Hematopoietic multipotent progenitor cell treated with erythropoietin and hydrocortisone succinate and interleukin-3 and kit ligand, for 8 days (in vitro differentiated cells): ENCODE results near the gene PRKAG3.
A peak's percentile ranks its signal among the peaks of the same experiment; 100 is the strongest.
"Not testable (repeated sequence)": the region's sequence is repeated elsewhere in the genome, so short reads cannot be mapped to it uniquely, and the experiment has no call there.

ENCODE experiments used
- DNase-seq: peaks from one replicate; pipeline ENCODE4 v3.0.0-alpha.2; 2015

PRKAG3 gene

DNA sequence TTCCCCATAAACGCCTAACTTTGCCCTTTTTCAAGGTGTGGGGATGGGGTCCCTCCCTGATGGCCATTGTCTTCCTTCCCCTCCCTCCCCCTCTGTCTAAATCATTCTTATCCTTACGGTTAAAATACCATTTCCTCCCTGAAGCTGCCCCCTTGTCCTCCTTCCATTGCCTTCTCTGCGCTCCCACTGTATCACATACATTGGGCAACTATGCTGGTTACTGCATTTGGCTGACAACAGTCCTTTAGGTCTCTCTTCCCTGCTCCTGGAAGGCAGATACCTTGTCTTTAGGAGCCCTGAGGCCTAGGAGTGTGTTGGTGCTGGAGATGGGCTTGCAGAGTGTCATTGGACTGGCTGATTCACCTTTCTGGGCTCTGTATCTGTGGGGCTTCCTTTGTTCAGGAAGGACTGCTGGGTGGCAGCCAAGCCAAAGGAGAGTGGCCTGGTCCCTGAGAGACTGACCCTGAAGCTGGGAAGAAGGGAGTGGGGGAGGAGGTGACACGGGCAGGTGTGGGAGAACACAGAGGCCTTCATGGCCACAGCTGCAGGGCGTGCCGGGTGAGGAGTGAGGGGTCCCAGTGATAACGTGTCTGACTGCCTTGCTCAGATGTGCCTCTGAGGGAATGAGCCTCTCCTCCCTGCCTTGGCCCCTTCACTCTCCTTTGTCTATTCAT, 30.2 kb upstream of the PRKAG3 start:
- no peak for DNase-seq

DNA sequence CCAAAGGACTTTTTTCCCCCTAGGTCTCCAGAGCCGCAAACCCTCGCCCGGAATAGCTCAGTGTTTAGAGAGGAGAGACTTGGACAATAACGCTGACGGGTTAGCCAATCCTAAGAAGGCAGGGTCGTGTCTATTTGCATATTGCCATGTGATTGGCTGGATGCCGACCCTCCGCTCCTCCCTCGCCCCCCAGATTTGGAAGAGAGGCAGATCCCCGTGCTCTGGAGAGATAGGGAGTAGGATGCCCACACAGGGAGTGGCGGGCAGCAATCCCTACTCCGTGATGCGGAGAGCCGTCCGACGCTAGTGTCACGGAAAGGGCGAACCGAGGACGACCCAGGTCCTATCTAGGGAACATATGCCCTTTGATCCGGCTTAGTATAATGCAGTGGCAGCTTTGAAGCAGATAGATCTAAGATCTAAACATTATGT, 29.4 kb upstream of the PRKAG3 start:
- peak; percentile 79 for DNase-seq

DNA sequence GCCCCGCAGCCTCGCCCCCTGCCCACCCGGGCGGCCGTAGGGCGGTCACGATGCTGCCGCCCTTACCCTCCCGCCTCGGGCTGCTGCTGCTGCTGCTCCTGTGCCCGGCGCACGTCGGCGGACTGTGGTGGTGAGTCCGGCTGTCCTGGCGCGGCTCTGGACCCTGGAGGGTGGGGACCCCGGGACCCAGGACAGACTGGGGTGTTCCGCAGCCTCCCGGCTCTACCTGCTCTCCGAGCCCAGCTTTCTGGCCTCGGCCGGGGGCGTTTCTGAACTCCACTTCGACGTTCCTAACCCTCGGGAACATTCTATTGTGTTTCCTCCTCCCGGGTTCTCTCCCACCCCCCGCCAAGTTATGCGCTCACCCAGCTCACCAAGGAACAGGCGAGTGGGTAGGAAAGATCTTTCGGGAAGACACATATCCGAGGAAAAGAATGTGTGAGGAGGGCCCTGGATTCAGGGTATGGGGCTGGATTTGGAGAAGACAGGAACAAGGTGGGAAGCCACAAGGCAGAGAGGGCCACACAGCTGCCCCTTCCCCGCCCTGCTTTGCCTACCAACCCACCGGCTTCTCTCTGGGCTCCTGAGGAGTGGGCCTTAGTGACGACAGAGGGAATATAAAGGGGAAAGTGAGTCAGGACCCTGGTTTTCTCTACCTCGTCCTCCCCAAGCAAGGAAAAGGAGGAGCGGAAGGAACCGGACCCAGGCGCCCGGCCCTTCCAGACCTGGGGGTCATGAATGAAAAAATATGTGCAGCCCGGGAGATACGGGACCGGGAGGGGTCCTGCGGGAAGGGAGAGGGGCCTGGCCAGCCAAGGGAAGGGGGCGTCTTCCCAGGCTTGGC, 28.6 kb upstream of the PRKAG3 start:
- DNase-seq: no peak

DNA sequence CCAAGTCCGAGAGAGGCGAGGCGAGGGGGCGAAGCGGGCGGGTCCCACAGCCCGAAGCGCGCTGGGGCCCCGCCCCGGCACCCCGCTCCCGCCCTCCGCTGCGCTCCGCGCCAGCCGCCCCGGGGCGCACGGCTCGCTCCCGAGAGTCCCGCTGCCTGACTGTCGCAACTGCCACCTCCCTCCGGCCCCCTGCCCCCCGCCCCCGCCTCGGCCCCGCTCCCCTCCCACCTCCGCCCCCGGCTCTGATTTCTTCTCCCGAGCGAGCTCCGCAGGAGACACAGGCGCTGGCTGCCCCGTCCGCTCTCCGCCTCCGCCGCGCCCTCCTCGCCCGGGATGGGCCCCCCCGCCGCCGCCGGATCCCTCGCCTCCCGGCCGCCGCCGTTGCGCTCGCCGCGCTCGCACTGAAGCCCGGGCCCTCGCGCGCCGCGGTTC, 28.0 kb upstream of the PRKAG3 start, which contains the start of gene WNT6:
Gene WNT6 (plus strand): TSS at position 250 of the 432 bp plus-strand sequence. CDS start 233 bp downstream, outside the sequence.
- no peak for DNase-seq

DNA sequence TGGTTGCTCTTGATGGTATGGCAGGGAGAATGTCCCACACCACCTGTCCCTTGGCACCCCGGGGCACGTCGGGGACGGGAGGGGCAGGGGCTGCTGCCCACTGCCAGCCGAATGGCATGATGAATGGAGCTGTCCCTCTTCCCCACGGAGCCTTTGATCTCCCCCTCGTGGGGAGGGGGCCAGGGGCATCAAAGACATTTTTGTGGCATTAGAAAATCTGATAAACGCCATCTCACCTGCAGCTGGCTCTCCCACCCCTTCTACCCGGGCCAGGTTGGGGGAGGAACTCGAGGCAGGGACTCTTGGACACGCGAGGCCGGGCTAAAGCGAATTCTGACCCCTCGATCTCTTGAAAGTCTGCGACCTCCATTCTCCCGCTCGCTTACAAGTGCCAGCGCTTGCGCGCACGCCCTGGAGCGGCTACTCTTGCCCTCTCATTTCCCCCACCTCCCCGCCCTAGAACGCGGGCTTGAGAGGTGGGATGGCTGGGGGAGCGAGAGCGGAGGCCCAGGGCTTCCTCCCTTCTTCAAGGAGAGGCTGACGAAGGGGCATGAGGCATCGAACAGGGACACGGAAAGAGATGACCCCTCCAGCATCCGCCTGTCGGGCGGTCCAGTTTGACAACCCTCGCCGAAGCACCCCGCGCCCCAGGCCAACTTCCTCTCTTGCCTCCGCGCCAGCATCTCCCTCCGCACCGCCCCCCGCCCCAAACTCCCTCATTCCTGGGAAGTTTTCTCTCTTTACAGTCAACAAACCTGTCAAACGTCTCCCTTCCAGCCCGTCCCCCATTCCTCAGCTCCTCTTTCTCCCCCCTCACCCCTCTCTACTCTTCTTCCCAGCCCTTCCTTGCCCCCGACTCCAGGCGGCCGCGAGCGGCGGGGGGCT, 27.3 kb upstream of the PRKAG3 start:
- no peak for DNase-seq

DNA sequence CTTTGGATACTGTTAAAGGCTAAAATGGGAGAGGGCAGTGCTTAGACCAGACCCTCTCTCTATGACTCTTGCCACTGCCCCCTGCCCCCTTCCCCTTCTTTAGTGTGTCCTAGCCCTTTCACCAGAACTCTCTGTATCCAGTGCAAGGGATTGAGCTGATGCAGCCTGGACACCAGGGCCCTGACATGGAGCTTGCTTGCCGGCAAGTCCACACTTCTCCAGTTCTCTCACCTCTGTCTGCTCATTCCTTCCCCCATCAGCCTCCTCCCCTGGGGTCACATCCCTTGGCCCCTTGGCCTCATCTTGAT, 26.5 kb upstream of the PRKAG3 start:
- DNase-seq: no peak

DNA sequence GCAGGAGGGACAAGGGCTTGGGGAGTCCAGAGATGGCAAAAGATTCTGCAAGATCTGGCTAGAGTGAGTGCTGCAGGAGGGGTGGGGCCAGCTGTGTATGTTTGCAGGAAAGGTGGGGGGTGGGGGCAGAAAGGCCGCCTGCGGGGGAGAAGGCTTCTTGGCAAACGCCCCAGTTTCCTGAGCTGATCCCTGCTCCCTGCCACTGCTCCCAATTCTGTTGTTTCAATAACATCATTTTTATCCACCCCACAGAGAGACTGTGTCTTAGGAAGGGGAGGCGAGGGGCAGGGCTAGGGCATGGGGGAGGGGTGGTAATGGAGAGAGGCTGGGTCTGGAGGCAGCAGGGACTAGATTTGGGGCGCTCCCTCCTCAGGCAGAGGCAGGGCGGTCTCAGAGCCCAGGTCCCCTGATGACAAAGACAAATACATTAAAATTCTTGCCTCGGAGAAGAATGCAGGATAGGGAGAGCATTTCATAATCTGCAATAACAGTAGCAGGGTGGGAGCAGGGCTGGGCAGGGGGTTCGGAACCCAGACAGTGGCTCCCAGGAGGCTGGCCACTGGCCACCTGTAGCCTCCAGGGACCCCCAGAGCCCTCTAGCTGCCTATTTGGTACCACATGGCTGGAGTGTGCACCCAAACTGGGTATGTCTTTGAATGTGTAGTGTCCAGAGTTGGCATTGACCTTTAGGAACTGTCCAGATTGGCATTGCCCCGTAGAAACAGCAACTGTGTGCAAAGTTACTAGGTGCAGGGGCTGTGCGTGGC, 26.0 kb upstream of the PRKAG3 start:
- no peak for DNase-seq

DNA sequence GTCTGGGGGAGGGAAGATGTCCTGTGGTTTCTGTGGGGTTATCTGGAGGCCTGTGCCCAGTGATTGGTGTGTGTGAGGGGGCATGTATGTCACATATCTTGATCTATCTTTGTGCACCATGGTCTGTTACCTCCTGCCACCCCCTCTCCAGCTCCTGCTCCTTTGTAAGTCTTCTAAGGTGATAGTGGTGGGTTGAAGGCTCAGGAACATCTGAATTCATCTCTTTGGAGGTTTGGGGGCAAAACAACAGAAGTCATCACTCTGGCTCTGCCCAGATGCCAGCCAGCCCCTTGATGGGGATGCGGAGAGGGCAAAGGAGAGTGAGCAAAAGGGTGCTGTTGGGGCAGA, 25.3 kb upstream of the PRKAG3 start:
- no peak for DNase-seq

DNA sequence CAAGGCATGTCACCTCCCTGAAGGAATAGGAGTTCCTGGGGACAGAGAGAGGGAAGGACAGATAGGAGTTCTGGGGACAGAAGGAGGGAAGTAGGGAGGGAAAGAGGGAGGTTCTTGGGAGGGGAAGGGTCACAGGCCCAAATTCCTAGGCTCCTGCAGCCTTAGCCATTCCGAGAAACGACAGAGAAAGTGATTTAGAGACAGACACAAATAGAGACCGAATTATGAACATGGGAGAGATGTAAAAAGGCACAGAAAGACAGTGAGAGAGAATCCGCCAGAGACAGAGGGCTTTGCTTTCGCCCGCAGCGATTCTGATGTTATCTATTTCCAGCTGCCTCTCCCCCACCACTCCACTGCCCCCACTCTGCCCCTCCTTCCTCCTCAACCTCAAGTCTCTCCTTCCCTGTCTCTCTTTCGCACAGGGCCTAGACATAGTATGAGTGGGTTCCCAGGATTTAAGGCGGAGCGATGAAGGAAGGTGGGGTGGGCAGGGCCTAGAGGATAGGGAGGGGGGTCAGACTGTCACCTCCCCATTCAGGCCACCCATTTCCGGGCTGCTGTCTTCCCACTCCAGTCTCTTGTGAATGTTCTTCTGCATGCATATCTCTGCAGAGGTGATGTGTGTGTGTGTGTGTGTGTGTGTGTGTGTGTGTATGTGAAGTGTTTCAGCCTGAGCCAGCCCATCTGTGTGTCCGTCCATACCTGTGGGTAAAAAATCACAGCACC, 24.7 kb upstream of the PRKAG3 start:
- DNase-seq: no peak

DNA sequence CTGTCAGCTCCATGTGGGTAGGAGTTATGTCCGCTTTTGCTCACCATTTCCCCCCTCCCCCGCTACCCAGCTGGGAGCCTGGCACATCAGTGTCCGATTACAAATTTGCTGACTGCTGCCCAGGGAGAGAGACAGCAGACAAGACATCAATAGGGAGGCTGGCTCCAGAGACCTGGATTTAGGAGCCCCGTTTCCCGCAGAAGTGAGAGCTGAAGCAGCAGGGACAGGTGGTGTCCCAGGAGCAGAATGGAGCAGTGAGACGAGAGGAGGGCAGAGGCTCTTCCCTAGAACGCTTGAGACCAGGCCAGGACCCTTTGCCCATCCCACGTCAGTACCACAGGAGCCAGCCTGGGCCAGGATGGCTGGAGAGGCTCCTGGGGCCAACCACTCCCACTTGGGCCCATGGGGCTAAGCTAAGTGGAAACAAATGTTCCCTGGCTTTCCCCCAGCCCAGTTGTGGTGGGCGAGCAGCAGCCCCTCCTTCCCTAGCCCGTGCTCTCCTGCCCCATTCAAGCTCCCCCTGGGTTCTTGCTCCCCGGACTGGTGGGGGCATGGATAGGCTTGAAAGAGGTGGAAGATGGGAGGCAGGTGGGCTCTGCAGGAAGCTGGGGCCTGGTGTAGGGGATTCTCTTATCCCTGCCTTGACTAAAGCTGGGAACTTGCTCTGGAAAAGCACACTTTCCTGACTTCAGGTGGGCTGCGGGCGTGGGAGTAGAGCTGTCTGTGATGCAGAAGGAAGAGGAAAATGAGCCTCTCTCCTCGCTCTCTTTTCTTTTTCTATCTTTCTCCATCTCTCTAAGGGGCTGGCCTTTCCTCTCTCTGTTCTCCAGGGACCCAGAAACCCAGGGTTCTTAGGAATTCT, 23.9 kb upstream of the PRKAG3 start:
- DNase-seq: no peak

DNA sequence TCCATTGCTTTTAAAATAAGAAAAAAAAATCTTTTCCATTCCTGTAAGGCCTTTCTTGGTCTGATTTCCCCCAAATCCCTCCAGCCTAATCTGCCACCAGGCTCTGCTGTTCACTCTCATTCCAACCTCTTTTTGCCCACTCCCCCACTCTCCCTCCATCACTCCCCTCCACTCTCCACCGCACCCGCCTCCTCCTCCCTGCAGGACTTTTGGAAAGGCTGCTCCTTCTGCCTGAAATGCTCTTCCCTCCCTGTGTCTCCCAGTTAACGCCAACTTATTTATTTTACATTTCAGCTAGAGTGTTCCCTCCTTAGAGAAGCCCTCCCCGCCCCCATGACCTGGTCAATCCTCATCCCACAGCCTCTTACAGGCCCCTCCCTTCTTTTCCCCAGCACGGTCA, 23.3 kb upstream of the PRKAG3 start:
- no peak for DNase-seq

DNA sequence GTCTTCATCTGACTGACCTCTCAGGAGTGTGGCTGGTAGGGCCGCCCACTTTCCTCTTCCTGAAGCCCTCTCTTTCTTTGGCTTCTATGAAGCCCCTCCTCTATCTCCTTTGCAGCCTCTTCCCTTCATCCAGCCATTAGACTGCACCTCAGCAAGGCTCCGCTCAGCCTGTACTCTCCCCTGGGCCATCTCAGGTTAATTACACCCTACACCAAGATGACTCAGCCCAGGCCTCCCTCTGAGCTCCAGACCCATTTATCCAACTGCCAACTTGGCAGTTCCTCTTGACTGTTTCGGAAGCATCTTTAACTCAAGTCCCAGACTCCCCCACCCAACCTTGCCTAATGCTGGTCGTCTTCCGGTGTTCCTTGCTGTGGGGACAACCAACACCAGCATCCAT, 22.2 kb upstream of the PRKAG3 start:
- no peak for DNase-seq

DNA sequence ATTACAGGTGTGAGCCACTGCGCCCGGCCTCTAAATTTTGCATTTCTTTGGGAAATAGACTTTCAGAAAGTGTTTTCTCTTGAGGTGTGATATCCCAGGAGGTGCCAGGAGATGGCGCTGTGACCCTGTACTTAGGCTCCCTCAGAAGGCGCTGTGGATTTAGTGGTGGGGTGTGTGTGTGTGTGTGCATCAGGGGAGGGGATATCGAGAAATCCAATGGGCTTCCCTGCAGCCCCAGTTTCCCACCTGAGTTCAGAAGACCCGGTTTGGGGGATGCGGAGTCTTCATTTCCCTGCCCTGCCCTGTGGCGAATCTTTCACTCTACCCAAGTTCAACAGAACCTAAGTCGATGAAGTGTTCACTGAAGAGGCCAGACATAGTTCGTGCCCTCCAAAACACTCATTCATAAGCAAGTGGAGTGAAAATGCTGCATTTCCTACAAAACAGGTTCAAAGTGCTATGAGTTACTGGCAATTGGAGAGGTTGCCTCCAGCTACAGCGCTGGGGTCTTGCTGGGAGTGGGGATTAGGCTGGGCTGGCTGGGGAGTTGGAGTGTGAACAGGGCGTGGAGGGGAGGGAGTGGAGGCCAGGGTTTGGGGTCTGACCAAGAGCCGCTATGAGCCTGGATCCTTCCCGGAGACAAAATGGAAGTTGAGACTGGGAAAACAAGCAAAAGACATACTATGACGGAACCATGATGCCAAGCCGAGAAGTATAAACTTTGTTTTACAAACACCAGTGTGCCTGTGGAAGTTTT, 21.5 kb upstream of the PRKAG3 start:
- DNase-seq: peak; percentile 62

DNA sequence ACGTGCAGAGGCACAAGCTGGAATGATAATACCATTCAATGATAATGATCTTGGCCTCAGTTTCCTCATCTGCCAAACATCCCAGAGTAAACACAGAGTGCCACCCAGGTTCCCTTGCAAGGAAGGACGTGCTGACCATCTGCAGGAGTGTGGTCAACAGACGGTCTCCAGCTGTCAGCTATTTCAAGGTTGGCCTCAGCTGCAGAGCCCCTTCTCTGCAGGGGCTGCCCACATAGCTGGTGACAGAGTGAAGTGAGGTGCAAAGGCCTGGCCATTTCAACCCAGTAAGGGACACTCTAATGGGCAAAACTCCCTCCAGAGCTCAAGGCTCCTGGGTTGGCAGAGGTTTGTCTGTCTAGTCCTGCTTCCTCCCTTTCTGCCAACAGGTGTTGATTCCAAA, 19.7 kb upstream of the PRKAG3 start:
- no peak for DNase-seq

DNA sequence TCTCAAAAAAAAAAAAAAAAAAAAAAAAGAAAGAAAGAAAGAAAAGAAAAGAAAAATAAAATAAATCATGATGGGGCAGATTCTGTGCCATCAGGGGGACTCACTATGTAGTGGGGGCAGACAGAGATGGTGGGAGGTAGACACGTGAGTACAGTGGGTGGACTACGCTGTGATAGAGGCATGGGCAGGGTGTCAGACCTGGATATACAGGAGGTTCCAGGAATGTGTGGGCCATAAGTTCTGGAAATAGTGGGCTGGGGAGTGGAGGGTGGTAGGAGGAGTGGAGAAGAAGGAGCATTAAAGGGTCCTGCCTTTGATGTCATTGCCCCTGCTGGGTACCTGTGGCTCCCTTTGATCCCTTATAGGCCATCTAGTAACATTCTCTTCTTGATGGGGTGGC, 19.2 kb upstream of the PRKAG3 start:
- no peak for DNase-seq

DNA sequence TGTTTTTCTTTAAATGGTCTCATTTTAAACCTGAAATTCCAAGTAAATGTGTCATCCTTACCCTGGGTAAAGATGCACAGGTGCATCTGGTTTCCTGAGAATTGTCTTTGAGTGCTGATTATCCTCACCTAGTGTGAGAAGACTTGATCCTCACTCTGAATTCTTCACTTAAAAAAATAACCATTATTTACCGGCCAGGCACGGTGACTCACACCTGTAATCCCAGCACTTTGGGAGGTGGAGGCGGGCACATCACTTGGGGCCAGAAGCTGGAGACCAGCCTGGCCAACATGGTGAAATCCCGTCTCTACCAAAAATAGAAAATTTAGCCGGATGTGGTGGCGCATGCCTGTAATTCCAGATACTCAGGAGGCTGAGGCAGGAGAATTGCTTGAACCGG, 18.1 kb upstream of the PRKAG3 start:
- DNase-seq: no peak

DNA sequence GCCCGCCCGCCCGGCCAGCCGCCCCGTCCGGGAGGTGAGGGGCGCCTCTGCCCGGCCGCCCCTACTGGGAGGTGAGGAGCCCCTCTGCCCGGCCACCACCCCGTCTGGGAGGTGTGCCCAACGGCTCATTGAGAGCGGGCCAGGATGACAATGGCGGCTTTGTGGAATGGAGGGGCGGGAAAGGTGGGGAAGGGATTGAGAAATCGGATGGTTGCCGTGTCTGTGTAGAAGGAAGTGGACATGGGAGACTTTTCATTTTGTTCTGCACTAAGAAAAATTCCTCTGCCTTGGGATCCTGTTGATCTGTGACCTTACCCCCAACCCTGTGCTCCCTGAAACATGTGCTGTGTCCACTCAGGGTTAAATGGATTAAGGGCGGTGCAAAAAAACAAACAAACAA, 15.4 kb upstream of the PRKAG3 start:
- not testable (repeated sequence) for DNase-seq

DNA sequence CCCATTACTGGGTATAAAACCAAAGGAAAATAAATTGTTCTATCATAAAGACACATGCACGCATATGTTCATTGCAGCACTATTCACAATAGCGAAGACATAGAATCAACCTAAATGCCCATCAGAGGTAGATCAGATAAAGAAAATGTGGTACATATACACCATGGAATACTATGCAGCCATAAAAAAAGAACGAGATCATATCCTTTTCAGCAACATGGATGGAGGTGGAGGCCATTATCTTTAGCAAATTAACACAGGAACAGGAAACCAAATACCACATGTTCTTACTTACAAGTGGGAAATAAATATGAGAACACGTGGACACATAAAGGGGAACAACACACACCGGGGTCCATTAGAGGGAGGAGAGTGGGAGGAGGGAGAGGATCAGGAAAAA, 12.7 kb upstream of the PRKAG3 start:
- DNase-seq: not testable (repeated sequence)

DNA sequence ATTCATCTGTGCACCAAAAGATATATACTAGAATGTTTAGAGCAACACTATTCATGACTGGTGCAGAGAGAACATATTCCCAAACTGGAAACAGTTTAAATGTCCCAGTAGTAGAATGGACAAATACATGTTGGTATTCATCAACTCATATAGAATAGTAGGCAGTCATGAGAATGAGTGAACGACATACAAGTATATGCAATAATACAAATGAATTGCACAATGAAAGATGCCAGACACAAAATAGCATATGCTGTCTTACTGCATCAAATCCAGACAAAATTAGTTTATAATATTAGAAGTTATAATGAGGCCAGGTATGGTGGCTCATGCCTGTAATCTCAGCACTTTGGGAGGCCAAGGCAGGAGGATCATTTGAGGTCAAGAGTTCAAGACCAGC, 8.3 kb upstream of the PRKAG3 start:
- DNase-seq: no peak

DNA sequence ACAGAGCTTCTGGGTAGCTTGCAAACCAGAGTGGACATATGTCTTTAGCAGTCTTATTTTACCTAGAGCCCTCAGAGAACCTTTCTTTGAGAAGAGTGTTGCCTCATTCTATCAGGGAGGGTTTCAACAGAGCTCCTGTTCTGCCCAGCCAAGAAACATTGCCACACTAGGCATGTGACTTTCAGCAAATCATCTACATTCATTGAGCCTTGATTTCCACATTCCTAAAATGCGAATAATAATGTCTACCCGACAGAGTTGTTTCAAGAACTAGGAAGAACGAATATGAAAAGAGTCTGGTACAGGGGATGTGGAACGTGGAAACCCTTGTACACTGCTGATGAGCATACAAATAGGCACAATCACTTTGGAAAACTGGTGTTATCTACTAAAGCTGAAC, 7.8 kb upstream of the PRKAG3 start:
- no peak for DNase-seq
